Keratinocyte (primary cell): ENCODE results near the gene MORN5. TPM values are rescaled to one million over a fixed set of nuclear protein-coding genes. Genes with fewer than 3 reads are reported as not detected.

Experiments used
- DNase-seq: peaks from one replicate; pipeline ENCODE4 v3.0.0-alpha.2; 2011; ENCODE audit warnings: low read depth, missing footprints, low spot score
- FAIRE-seq: peaks from 2 replicates; lab custom pipeline; 2011; peaks lifted over from hg19 to GRCh38; lab: Jason Lieb, UNC
- H2AFZ ChIP-seq: 2 replicates; pipeline ENCODE4 v1.6.0; 2012; ENCODE audit warnings: low read length, control low read depth, inconsistent platforms; ENCODE audit not compliant: control insufficient read depth
- H3K27ac ChIP-seq: 2 replicates; pipeline ENCODE4 v1.5.1; 2011; ENCODE audit warnings: low read length; ENCODE audit not compliant: control insufficient read depth, insufficient read depth
- H3K27me3 ChIP-seq: 3 replicates; pipeline ENCODE4 v1.6.0; 2011; ENCODE audit warnings: low read length; ENCODE audit not compliant: control insufficient read depth, insufficient read depth; ENCODE audit errors: extremely low read depth
- H3K36me3 ChIP-seq, 2 experiments: 2 replicates in 1 of 2; 3 replicates in 1 of 2; pipeline ENCODE4 v1.5.1; 2011; ENCODE audit warnings: low read length in 2 of 2, mild to moderate bottlenecking in 1 of 2; ENCODE audit not compliant: control insufficient read depth in 2 of 2, insufficient read depth in 2 of 2; ENCODE audit errors: extremely low read depth in 1 of 2
- H3K4me1 ChIP-seq: 3 replicates; pipeline ENCODE4 v1.5.1; 2011; ENCODE audit warnings: low read length; ENCODE audit not compliant: control insufficient read depth, insufficient read depth; ENCODE audit errors: extremely low read depth
- H3K4me2 ChIP-seq: 3 replicates; pipeline ENCODE4 v1.6.0; 2011; ENCODE audit warnings: low read depth, low read length; ENCODE audit not compliant: control insufficient read depth, insufficient read depth; ENCODE audit errors: extremely low read depth
- H3K4me3 ChIP-seq, 3 experiments: fragments of 200-600 bp in 1 of 3; sonication (generic) in 1 of 3; 2 replicates in 2 of 3; 3 replicates in 1 of 3; pipeline ENCODE4 v1.5.1; 2011 to 2016; ENCODE audit warnings: low read length in 3 of 3, mild to moderate bottlenecking in 3 of 3, control low read depth in 2 of 3, inconsistent platforms in 1 of 3, low read depth in 1 of 3, mixed read lengths in 1 of 3, mixed run types in 1 of 3, moderate library complexity in 1 of 3; ENCODE audit not compliant: control insufficient read depth in 2 of 3, insufficient read depth in 2 of 3; ENCODE audit errors: extremely low read depth in 1 of 3
- H3K79me2 ChIP-seq: 2 replicates; pipeline ENCODE4 v1.6.0; 2012; ENCODE audit warnings: low read length; ENCODE audit not compliant: control insufficient read depth, insufficient read depth
- H3K9ac ChIP-seq: 3 replicates; pipeline ENCODE4 v1.6.0; 2011; ENCODE audit warnings: low read length; ENCODE audit not compliant: control insufficient read depth, insufficient read depth; ENCODE audit errors: extremely low read depth
- H3K9me1 ChIP-seq: 3 replicates; pipeline ENCODE4 v1.6.0; 2011; ENCODE audit warnings: low read length; ENCODE audit not compliant: control insufficient read depth, insufficient read depth; ENCODE audit errors: extremely low read depth
- H3K9me3 ChIP-seq: 2 replicates; pipeline ENCODE4 v1.5.1; 2012; ENCODE audit warnings: low read depth, low read length; ENCODE audit not compliant: control insufficient read depth
- H4K20me1 ChIP-seq: 3 replicates; pipeline ENCODE4 v1.6.0; 2011; ENCODE audit warnings: low read length; ENCODE audit not compliant: control insufficient read depth, insufficient read depth; ENCODE audit errors: extremely low read depth
- CTCF ChIP-seq, 3 experiments: IDR thresholded peaks in 1 of 3; conservative IDR thresholded peaks in 1 of 3; optimal IDR thresholded peaks in 1 of 3; 2 replicates in 2 of 3; 3 replicates in 1 of 3; pipeline versions ENCODE3 to v1.5.1; 2011; ENCODE audit warnings: low read length in 3 of 3, mild to moderate bottlenecking in 3 of 3, moderate library complexity in 2 of 3, control low read depth in 1 of 3, inconsistent platforms in 1 of 3; ENCODE audit not compliant: insufficient read depth in 2 of 3; ENCODE audit errors: extremely low read depth in 1 of 3
- EZH2 ChIP-seq: IDR thresholded peaks from one replicate; pipeline ENCODE4 v1.6.1; 2012; ENCODE audit warnings: inconsistent platforms, mild to moderate bottlenecking, low read length, moderate library complexity
- dilution Hi-C: fragments of 300-500 bp; cut with MboI; formaldehyde crosslinking; loops from one replicate; pipeline ENCODE4 v1.7.0; 2020; ENCODE audit warnings: low sequenced_read_pairs; ENCODE audit not compliant: extremely low pct_ligation_motif_present
- polyA plus RNA-seq, 5 experiments: library from polyadenylated mRNA; depleted of rRNA in 3 of 5; stranded (reverse) in 3 of 5; stranded (forward) in 1 of 5; unstranded in 1 of 5; fragments of >200 nt; gene quantifications; 1 replicate in 1 of 5; 2 replicates in 3 of 5; 3 replicates in 1 of 5; pipeline versions ENCODE4 v1.2.1 to v1.2.3, GENCODE V29; 2011 to 2012; ENCODE audit warnings: missing spikeins in 2 of 5, low read depth in 1 of 5, low replicate concordance in 1 of 5

MORN5 gene
- polyA plus RNA-seq, 1 donor (not counting 4 experiments of a cell fraction or from before 2014, with no cell fraction given), result not detected

DNA sequence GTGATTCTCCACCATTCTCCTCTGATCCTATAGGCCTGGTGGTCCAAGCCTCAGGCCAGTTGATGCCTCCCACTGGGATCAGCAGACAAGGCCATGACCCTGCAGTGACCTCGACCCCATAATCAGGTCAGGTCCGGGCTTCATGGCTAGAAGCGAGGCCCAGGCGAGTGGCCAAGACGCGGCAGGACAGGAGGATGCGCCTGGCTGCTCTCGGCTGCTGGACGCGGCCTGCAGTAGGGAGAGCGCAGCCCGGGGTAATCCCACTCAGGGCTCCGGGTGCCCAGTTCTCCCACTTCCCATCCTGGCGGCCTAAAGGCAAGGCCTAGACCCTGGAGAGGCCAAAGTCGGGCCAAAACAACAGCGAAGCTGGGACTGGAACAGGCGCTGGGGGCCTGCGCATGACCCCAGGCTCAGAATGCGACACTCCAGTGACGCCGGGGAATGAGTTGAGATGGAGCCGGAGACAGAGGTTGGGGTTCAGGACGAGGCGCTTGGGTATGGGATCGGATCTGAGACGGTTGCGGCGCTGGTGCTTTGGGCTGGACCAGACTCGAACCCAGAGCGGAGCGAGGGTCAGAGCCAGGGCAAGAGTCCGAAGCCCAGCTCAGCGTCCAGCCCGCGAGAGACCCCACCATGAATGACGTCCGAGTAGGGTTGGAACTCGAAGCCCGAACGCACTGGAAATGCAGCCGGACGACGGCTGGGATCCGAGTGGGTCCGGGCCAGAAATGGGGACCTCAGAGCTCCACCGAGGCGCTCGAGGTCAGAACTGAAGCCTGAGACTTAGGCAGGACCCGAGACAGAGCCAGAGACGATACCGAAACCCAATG lies 65.8 kb downstream of the MORN5 start:
- Histone ChIP-seq H2AFZ (no peak overlapping the region), H3K9ac (no peak overlapping the region), H4K20me1 (peaks cover 3% of the 10 kb centered on the region), H3K79me2 (no peaks in the 10 kb centered on the region), H3K36me3 (no peaks in the 10 kb centered on the region), H3K27ac (no peak overlapping the region), H3K4me3 (no peak overlapping the region), H3K4me1 (peaks cover 9% of the 10 kb centered on the region), H3K27me3 (peaks cover 99% of the 10 kb centered on the region), H3K9me3 (no peaks in the 10 kb centered on the region), H3K9me1 (no peaks in the 10 kb centered on the region), H3K4me2 (peak overlapping the region; percentile 41)
- dilution Hi-C loops, result no loop called here
- no peak for FAIRE-seq
- DNase-seq, result no peak
- no peak for TF ChIP-seq EZH2
- no peak for TF ChIP-seq CTCF (optimal IDR thresholded peaks at IDR 0.05 in 1 of 3, IDR thresholded peaks at IDR 0.05 in 1 of 3, conservative IDR thresholded peaks at IDR 0.05 in 1 of 3; ENCODE audit: extremely low read depth in 1 of 3, insufficient read depth in 2 of 3, low read length in 3 of 3)

DNA sequence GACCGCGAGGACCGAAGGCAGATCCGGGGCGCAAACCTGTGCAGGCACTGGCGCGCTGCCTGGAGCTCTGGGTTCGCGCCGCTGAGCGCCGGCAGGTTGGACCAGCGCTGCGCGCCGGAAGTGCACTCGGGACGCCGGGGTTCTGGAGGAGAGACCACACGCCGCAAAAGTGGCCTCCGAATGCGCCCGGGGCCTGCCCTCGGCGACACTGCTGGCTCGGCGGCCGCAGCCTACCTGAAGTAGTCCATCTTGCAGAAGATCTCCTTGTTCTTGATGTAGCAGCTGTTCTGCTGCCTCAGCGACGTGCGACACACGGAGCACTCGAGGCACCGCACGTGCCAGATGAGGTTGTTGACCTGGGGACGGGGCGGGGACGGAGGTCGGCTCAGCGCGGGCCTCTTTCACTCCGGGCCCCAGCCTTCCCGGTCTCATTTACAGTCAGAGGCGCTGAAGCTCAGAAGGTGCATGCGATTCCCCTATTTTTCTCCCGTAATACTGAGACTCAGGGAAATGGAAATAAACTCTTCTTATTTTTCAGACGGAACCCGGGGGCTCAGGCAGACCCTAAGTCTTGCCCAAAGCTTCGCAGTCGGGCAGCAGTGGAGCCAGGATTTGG lies 66.5 kb downstream of the MORN5 start:
- Histone ChIP-seq H3K27ac (no peak overlapping the region), H4K20me1 (peaks cover 3% of the 10 kb centered on the region), H3K36me3 (no peaks in the 10 kb centered on the region), H3K9ac (no peak overlapping the region), H3K4me2 (peak overlapping the region; percentile 41), H3K4me3 (no peak overlapping the region), H3K79me2 (no peaks in the 10 kb centered on the region), H3K27me3 (peaks cover 99% of the 10 kb centered on the region), H3K4me1 (peaks cover 9% of the 10 kb centered on the region), H3K9me3 (no peaks in the 10 kb centered on the region), H3K9me1 (no peaks in the 10 kb centered on the region), H2AFZ (no peak overlapping the region)
- dilution Hi-C loops, result no loop called here
- TF ChIP-seq CTCF (optimal IDR thresholded peaks at IDR 0.05 in 1 of 3, IDR thresholded peaks at IDR 0.05 in 1 of 3, conservative IDR thresholded peaks at IDR 0.05 in 1 of 3; ENCODE audit: extremely low read depth in 1 of 3, insufficient read depth in 2 of 3, low read length in 3 of 3) (no peak), EZH2 (peak; percentile 79)
- no peak for DNase-seq
- FAIRE-seq, result no peak
